ENCODE results near the gene YPEL1. TPM values are rescaled to one million over a fixed set of nuclear protein-coding genes. Genes with fewer than 3 reads are reported as not detected.

Gene YPEL1
- total and polyA plus RNA-seq, 2 of the 13 experiments (the other 11 are each of a cell fraction or from before 2014, with no cell fraction given): 0.33 to 2.5 TPM

DNA sequence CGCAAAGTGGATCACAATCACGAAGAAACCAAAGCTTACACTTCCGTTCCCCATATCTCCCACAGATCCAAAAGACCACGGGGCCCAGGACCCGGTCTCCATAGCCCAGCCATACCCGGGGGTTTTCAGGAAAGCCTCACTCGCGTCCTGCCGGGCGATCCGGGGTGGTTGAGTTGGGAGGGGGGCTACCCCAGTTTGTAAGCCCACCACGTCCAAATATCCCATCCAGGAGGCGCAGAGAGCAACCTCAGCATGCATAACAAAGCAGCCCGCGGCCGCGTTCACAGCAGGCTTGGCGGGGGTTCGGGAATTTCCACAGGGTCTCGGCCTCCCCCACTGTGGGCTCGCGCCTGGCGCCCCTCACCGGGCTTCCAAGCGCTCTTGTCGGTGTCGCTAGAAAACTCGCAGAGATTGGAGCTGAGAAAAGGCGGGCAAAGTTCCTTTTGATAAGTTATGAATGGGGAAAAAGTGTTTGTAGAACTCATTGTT lies 84.0 kb downstream of the YPEL1 start (continued):
- TF ChIP-seq GATAD1 (CRISPR knock-in tag; IDR thresholded peaks at IDR 0.05): no peak
- TF ChIP-seq, protein P1, sequence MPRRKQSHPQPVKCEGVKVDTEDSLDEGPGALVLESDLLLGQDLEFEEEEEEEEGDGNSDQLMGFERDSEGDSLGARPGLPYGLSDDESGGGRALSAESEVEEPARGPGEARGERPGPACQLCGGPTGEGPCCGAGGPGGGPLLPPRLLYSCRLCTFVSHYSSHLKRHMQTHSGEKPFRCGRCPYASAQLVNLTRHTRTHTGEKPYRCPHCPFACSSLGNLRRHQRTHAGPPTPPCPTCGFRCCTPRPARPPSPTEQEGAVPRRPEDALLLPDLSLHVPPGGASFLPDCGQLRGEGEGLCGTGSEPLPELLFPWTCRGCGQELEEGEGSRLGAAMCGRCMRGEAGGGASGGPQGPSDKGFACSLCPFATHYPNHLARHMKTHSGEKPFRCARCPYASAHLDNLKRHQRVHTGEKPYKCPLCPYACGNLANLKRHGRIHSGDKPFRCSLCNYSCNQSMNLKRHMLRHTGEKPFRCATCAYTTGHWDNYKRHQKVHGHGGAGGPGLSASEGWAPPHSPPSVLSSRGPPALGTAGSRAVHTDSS (CRISPR knock-in tag; conservative IDR thresholded peaks at IDR 0.05): no peak
- TF ChIP-seq, protein P2, sequence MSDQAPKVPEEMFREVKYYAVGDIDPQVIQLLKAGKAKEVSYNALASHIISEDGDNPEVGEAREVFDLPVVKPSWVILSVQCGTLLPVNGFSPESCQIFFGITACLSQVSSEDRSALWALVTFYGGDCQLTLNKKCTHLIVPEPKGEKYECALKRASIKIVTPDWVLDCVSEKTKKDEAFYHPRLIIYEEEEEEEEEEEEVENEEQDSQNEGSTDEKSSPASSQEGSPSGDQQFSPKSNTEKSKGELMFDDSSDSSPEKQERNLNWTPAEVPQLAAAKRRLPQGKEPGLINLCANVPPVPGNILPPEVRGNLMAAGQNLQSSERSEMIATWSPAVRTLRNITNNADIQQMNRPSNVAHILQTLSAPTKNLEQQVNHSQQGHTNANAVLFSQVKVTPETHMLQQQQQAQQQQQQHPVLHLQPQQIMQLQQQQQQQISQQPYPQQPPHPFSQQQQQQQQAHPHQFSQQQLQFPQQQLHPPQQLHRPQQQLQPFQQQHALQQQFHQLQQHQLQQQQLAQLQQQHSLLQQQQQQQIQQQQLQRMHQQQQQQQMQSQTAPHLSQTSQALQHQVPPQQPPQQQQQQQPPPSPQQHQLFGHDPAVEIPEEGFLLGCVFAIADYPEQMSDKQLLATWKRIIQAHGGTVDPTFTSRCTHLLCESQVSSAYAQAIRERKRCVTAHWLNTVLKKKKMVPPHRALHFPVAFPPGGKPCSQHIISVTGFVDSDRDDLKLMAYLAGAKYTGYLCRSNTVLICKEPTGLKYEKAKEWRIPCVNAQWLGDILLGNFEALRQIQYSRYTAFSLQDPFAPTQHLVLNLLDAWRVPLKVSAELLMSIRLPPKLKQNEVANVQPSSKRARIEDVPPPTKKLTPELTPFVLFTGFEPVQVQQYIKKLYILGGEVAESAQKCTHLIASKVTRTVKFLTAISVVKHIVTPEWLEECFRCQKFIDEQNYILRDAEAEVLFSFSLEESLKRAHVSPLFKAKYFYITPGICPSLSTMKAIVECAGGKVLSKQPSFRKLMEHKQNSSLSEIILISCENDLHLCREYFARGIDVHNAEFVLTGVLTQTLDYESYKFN (CRISPR knock-in tag; conservative IDR thresholded peaks at IDR 0.05): no peak
- no peak for TF ChIP-seq HOXA5 (CRISPR knock-in tag; IDR thresholded peaks at IDR 0.05)
- TF ChIP-seq SRY (CRISPR knock-in tag; IDR thresholded peaks at IDR 0.05): no peak
- TF ChIP-seq, protein P3, sequence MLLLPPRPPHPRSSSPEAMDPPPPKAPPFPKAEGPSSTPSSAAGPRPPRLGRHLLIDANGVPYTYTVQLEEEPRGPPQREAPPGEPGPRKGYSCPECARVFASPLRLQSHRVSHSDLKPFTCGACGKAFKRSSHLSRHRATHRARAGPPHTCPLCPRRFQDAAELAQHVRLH (CRISPR knock-in tag; IDR thresholded peaks at IDR 0.05; ENCODE audit: borderline replicate concordance, low read depth): no peak
- TF ChIP-seq SP2 (CRISPR knock-in tag; IDR thresholded peaks at IDR 0.05): no peak
- TF ChIP-seq FOXA1 (IDR thresholded peaks at IDR 0.05): no peak
- TF ChIP-seq FOXA1 (CRISPR knock-in tag; IDR thresholded peaks at IDR 0.05): no peak
- peak; percentile 43; the same call in 1 of the 2 replicates for TF ChIP-seq PHF8 (CRISPR knock-in tag; IDR thresholded peaks at IDR 0.05)
- TF ChIP-seq IKZF4 (CRISPR knock-in tag; IDR thresholded peaks at IDR 0.05; ENCODE audit: borderline replicate concordance, low read depth, not compliant biosample characterization): no peak
- TF ChIP-seq ELF4 (CRISPR knock-in tag; IDR thresholded peaks at IDR 0.05; ENCODE audit: borderline replicate concordance): peak; percentile 41; the same call in 1 of the 2 replicates
- no peak for TF ChIP-seq ZNF839 (CRISPR knock-in tag; IDR thresholded peaks at IDR 0.05; ENCODE audit: borderline replicate concordance)
- no peak for TF ChIP-seq ZNF788 (CRISPR knock-in tag; IDR thresholded peaks at IDR 0.05; ENCODE audit: borderline replicate concordance)
- no peak; the same call in 1 of the 2 replicates for TF ChIP-seq ZKSCAN8 (CRISPR knock-in tag; IDR thresholded peaks at IDR 0.05; ENCODE audit: borderline replicate concordance)
- no peak for TF ChIP-seq ZNF773 (CRISPR knock-in tag; IDR thresholded peaks at IDR 0.05; ENCODE audit: borderline replicate concordance)
- TF ChIP-seq ZNF616 (CRISPR knock-in tag; IDR thresholded peaks at IDR 0.05; ENCODE audit: low read depth): no peak
- TF ChIP-seq, protein P4, sequence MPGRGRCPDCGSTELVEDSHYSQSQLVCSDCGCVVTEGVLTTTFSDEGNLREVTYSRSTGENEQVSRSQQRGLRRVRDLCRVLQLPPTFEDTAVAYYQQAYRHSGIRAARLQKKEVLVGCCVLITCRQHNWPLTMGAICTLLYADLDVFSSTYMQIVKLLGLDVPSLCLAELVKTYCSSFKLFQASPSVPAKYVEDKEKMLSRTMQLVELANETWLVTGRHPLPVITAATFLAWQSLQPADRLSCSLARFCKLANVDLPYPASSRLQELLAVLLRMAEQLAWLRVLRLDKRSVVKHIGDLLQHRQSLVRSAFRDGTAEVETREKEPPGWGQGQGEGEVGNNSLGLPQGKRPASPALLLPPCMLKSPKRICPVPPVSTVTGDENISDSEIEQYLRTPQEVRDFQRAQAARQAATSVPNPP (CRISPR knock-in tag; IDR thresholded peaks at IDR 0.05): no peak
- 0 out of 2 replicates have a peak, but pooled peaks have one; percentile 21 for TF ChIP-seq NKX3-1 (CRISPR knock-in tag; IDR thresholded peaks at IDR 0.05)
- TF ChIP-seq NR2C2 (CRISPR knock-in tag; IDR thresholded peaks at IDR 0.05; ENCODE audit: borderline replicate concordance): no peak
- TF ChIP-seq TCF12 (IDR thresholded peaks at IDR 0.05): no peak
- no peak for TF ChIP-seq TCF12 (CRISPR knock-in tag; IDR thresholded peaks at IDR 0.05)
- peak; percentile 4; the same call in 1 of the 2 replicates for TF ChIP-seq TAF1 (CRISPR knock-in tag; IDR thresholded peaks at IDR 0.05)
- no peak for TF ChIP-seq IKZF1 (IDR thresholded peaks at IDR 0.05)
- TF ChIP-seq, protein P5, sequence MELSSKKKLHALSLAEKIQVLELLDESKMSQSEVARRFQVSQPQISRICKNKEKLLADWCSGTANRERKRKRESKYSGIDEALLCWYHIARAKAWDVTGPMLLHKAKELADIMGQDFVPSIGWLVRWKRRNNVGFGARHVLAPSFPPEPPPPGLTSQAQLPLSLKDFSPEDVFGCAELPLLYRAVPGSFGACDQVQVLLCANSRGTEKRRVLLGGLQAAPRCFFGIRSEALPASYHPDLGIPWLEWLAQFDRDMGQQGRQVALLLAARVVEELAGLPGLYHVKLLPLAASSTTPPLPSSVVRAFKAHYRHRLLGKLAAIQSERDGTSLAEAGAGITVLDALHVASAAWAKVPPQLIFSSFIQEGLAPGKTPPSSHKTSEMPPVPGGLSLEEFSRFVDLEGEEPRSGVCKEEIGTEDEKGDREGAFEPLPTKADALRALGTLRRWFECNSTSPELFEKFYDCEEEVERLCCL (CRISPR knock-in tag; IDR thresholded peaks at IDR 0.05; ENCODE audit: borderline replicate concordance): no peak

Data from HepG2 (cell line).